NCI-H226 (cell line): ENCODE data around the gene ATXN2.
"Not testable (repeated sequence)": the region's sequence is repeated elsewhere in the genome, so short reads cannot be mapped to it uniquely, and the experiment has no call there.

Source experiments
- DNase-seq: peaks from one replicate; pipeline ENCODE4 v3.0.0-alpha.2; 2015

The ATXN2 gene

GRCh38 chr12:111570084-111570961 is 28.8 kb downstream of the ATXN2 start:
- DNase-seq, result peak; percentile 89

- no peak for DNase-seq
Measured at GRCh38 chr12:111569363-111570083, 29.6 kb downstream of the ATXN2 start.

GRCh38 chr12:111560844-111561243 is 38.3 kb downstream of the ATXN2 start:
- DNase-seq, result not testable (repeated sequence)

GRCh38 chr12:111558107-111558376 is 41.1 kb downstream of the ATXN2 start:
- no peak for DNase-seq

- peak; percentile 28 for DNase-seq
Measured at GRCh38 chr12:111557271-111558106, 41.6 kb downstream of the ATXN2 start.

- DNase-seq, result no peak
Measured at GRCh38 chr12:111556676-111557075, 42.4 kb downstream of the ATXN2 start.

- not testable (repeated sequence) for DNase-seq
Measured at GRCh38 chr12:111555313-111555712, 43.8 kb downstream of the ATXN2 start.

- no peak for DNase-seq
Measured at GRCh38 chr12:111546758-111547383, 52.2 kb downstream of the ATXN2 start.

GRCh38 chr12:111546171-111546570 is 52.9 kb downstream of the ATXN2 start:
- no peak for DNase-seq

GRCh38 chr12:111544032-111544431 is 55.1 kb downstream of the ATXN2 start:
- no peak for DNase-seq

GRCh38 chr12:111532751-111533150 is 66.4 kb downstream of the ATXN2 start:
- DNase-seq, result no peak

GRCh38 chr12:111529424-111530368 is 69.4 kb downstream of the ATXN2 start:
- DNase-seq, result peak; percentile 38

GRCh38 chr12:111523587-111524167 is 75.4 kb downstream of the ATXN2 start:
- DNase-seq, result no peak

- no peak for DNase-seq
Measured at GRCh38 chr12:111521801-111522200, 77.3 kb downstream of the ATXN2 start.

- no peak for DNase-seq
Measured at GRCh38 chr12:111519937-111520336, 79.2 kb downstream of the ATXN2 start.

GRCh38 chr12:111519083-111519482 is 80.0 kb downstream of the ATXN2 start:
- DNase-seq, result no peak

GRCh38 chr12:111507719-111508118 is 91.4 kb downstream of the ATXN2 start:
- DNase-seq, result not testable (repeated sequence)

- not testable (repeated sequence) for DNase-seq
Measured at GRCh38 chr12:111507258-111507657, 91.9 kb downstream of the ATXN2 start.

GRCh38 chr12:111506260-111506659 is 92.9 kb downstream of the ATXN2 start:
- no peak for DNase-seq

- DNase-seq, result no peak
Measured at GRCh38 chr12:111505601-111506036, 93.5 kb downstream of the ATXN2 start.

- no peak for DNase-seq
Measured at GRCh38 chr12:111503116-111503515, 96.0 kb downstream of the ATXN2 start.
